ENCODE measurements around the gene UBE2D3. TPM values are rescaled to one million over a fixed set of nuclear protein-coding genes. Genes with fewer than 3 reads are reported as not detected.
"Not testable (repeated sequence)": the region's sequence is repeated elsewhere in the genome, so short reads cannot be mapped to it uniquely, and the experiment has no call there.

UBE2D3 gene
- 100 to 1,000 TPM; 352 to 705 (median 440) TPM for polyA plus RNA-seq (ENCODE audit: low read depth in 6 of 6)

DNA sequence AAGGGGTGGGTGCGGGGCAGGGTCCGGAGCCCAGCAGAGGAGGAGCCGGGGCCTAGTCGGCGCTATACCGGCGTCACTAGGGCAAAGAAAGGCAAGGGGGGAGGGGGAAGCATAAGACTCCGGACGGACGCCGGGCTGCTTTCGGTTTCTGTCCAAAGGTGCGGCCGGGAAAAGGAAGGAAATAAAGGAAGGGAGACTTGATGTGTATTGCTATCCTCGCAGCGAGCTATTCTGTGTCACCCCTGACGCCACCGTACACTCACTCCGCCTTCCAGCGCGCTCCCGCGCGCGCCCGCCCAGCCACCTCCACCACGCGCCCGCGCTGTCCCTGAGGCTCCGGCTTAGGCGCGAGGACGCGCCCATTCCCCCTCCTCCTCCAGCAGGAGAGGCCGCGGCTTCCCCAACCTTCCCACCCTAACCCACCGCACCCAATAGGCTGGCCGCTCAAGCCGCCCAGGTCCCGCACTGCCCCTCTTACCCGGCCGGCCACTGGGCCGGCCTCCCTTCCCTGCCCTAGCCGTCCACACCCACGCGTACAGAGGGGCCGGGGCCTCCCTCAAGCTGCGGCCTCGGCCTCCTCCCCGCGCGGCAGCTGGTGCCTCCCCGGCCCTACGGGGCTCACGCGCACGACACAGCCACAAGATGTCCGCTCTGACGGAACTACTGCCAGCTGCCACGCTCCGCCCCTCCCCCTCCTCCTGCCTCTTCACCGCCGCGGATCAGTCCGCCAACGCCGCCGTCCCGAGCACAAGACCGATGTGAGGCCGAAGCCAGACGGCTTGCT lies at the start of gene UBE2D3:
UBE2D3 (minus strand) TSS at position 662 of the 784 bp plus-strand sequence. CDS start 1,043 bp downstream, outside the sequence.
- Mint-ChIP-seq H3K4me3 (no peak within 1 kb of the TSS), H3K27ac (no peak within 1 kb of the TSS), H3K9me3 (peaks cover 0 to 6% (median 0%) of the 10 kb centered on the region in 7 donors), H3K27me3 (no peaks in the 10 kb centered on the region), H3K36me3 (no peaks in the 10 kb centered on the region), H3K4me1 (peaks cover 21 to 36% (median 24%) of the 10 kb centered on the region in 3 donors)
- peak; percentile 39 to 42 for ATAC-seq (ENCODE audit: low read depth in 2 of 2)
- peak; percentile 94 for DNase-seq

DNA sequence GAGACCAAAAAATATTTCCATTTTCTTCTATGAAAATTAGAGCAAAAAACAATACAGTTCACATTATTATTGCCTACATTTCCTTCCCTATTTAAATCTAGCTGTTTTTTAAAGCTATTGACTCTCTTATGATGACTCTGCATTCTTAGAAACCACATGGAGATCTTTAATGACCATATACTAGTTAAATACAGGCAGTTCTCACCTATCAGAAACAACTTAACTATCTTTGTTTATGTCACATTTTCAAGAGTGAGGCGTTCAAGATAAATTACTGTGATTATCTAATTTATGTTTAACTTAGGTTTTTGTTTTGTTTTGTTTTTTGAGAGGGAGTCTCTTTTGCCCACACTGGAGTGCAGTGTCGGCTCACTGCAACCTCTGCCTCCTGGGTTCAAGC lies 44.4 kb upstream of the UBE2D3 start:
- H3K4me1 Mint-ChIP-seq = peaks cover 19 to 43% (median 29%) of the 10 kb centered on the region in 3 donors

DNA sequence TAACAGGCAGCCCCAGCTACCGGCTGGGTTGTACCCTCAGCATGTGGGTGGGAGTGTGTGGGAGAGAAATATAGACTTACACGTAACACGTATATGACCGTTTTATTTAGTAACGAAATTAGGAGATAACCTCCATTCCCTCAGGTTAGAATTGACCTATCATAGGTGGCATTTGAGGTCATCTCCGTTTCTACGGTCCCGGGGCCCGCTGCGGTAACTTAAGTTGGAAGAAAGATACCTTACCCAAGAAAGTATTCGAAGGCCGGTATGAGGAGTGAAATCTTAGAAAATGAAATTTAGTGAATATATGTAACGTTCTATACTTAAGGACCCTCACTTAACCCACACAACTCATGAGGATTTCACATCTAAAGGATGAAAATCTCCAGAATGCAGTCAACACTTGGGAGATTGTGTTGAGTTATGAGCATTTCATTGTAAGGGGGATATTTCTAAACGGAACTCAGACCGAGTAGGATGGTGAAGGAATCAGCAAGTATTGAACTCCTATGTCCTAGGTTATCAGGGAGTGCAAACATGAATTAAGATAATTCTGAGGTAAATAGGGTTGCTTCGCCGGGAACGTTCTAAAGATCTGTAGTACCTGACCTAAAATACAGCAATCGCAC lies 42.3 kb upstream of the UBE2D3 start:
- Mint-ChIP-seq H3K27ac (peak overlapping the region; percentile 99 to 100 (median 99)), H3K36me3 (peaks cover 2 to 5% of the 10 kb centered on the region in 2 donors), H3K9me3 (peaks cover 0 to 1% (median 0%) of the 10 kb centered on the region in 7 donors), H3K27me3 (no peaks in the 10 kb centered on the region), H3K4me3 (peak overlapping the region; percentile 93 to 98 (median 96)), H3K4me1 (peaks cover 19 to 50% (median 29%) of the 10 kb centered on the region in 3 donors)
- no peak for DNase-seq
- peak; percentile 18 to 20 for ATAC-seq (ENCODE audit: low read depth in 2 of 2)

More for the DNA sequence above, 44.4 kb upstream of the UBE2D3 start:
- H3K4me3 Mint-ChIP-seq = no peak overlapping the region
- no peak overlapping the region for H3K27ac Mint-ChIP-seq
- ATAC-seq (ENCODE audit: low read depth in 2 of 2) (no peak), DNase-seq (no peak)
- H3K9me3 Mint-ChIP-seq = peaks cover 0 to 8% (median 2%) of the 10 kb centered on the region in 7 donors
- no peaks in the 10 kb centered on the region for H3K27me3 Mint-ChIP-seq
- H3K36me3 Mint-ChIP-seq = peaks cover 5 to 14% of the 10 kb centered on the region in 2 donors

DNA sequence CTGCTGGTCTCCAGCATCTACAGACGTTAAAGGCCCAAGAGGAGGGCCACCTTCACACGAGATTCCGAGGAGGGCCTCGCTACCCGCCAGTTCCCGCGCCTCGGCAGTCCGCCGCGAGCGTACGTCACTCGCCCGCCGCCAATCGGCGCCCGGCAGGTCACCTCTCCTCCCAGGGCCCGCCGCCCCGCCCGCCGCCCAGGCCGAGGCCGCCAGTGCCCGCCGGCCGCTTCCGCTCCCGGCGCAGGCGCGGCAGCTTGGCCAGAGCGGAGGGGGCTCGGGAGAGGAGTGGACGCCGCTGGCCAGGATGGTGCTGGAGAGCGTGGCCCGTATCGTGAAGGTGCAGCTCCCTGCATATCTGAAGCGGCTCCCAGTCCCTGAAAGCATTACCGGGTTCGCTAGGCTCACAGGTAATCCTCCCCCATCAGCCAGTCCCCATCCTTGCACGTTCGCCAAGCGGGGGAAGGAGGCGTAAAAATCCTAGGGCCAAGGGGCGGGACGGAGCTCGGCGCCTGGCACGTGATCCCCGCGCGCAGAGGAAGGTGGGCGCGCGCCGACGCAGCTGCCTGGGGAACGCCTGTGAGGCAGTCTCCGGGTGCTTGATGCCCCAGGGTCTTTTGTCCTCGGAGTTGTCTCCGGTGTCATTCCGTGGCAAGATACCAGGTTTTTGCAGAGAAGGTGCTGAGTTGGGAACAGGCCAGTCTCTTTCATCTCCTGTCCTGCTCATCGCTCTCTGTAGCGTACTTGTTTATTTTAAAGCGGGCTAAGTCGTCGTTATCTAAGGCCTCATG lies 41.6 kb upstream of the UBE2D3 start, which contains the start of gene CISD2:
CISD2 (plus strand) TSS at position 212 of the 788 bp plus-strand sequence; CDS start at position 305, 93 bp downstream.
- peak; percentile 79 to 81 for ATAC-seq (ENCODE audit: low read depth in 2 of 2)
- Mint-ChIP-seq H3K4me1 (peaks cover 15 to 49% (median 27%) of the 10 kb centered on the region in 3 donors), H3K27ac (peak within 1 kb of the TSS; percentile 99 to 100 (median 99)), H3K4me3 (peak within 1 kb of the TSS; percentile 93 to 98 (median 96)), H3K36me3 (peaks cover 0 to 2% of the 10 kb centered on the region in 2 donors), H3K27me3 (no peaks in the 10 kb centered on the region), H3K9me3 (peaks cover 0 to 1% (median 0%) of the 10 kb centered on the region in 7 donors)
- DNase-seq = peak; percentile 93

DNA sequence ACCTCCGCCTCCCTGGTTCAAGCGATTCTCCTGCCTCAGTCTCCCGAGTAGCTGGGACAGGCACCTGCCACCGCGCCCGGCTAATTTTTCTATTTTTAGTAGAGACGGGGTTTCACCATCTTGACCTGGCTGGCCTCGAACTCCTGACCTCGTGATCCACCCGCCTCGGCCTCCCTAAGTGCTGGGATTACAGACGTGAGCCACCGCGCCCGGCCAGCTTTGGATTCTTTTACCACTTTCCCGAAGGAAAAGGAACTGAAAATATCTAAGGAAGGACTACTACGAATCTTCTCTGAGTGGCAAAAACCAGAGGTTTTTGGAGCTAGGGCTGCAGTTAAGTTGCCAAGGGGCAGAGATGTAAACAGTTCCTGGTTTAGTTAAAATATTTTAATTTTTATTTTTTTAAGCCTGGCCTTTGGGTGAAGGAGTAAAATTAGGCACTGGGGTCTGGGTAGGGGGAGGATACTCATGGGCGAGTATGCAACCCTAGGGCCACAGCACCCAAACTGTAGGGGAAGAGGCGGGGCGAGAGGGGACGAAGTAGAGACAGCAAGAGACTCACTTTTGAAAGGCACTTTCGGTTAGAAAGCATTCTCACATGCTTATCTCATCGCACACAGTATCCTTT lies 40.9 kb upstream of the UBE2D3 start:
- DNase-seq (no peak), ATAC-seq (ENCODE audit: low read depth in 2 of 2) (no peak)
- Mint-ChIP-seq H3K27me3 (no peaks in the 10 kb centered on the region), H3K4me1 (peaks cover 15 to 41% (median 20%) of the 10 kb centered on the region in 3 donors), H3K36me3 (no peaks in the 10 kb centered on the region), H3K4me3 (peak overlapping the region; percentile 93 to 98 (median 96)), H3K9me3 (peaks cover 0 to 1% (median 0%) of the 10 kb centered on the region in 7 donors), H3K27ac (peak overlapping the region; percentile 98 to 99 (median 99))

DNA sequence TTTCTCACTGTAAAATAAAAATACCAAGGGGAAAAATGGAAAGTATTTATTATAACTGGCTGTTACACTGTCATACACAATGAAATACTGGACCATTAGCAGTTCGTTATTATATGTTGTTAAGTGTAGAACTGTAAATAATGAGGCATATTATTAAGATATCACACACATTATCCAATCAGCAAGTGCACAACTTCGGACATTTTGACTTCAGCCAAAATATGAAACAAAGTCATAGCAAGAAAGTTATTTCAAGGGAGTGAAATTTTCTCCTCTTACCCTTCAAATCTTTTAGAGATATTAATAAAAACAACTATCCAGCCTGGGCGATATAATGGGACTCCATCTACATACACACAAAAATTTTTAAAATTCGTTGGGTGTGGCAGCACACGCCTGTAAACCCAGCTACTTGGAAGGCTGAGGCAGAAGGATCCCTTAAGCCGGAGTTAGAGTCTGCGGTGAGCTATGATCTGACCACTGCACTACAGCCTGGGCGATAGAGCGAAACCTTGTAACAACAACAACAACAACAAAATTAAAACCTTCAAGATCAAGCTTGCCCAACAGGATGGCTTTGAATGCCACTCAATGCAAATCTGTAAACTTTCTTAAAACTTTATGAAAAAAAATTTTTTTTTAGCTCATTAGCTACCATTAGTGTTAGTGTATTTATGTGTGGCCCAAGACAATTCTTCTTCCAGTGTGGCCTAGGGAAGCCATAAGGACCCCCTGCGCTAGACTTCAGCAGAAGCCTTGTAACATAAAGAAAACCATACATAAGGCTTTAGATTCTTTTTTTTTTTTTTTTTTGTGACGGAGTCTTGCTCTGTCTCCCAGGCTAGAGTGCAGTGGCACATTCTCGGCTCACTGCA lies 40.2 kb upstream of the UBE2D3 start:
- H3K9me3 Mint-ChIP-seq = peaks cover 0 to 1% (median 0%) of the 10 kb centered on the region in 7 donors
- H3K27me3 Mint-ChIP-seq = no peaks in the 10 kb centered on the region
- peaks cover 14 to 35% (median 18%) of the 10 kb centered on the region in 3 donors for H3K4me1 Mint-ChIP-seq
- DNase-seq = no peak
- no peaks in the 10 kb centered on the region for H3K36me3 Mint-ChIP-seq
- H3K27ac Mint-ChIP-seq = peak overlapping the region; percentile 98 to 99 (median 99)
- ATAC-seq (ENCODE audit: low read depth in 2 of 2) = no peak
- H3K4me3 Mint-ChIP-seq = peak overlapping the region; percentile 93 to 98 (median 96)

DNA sequence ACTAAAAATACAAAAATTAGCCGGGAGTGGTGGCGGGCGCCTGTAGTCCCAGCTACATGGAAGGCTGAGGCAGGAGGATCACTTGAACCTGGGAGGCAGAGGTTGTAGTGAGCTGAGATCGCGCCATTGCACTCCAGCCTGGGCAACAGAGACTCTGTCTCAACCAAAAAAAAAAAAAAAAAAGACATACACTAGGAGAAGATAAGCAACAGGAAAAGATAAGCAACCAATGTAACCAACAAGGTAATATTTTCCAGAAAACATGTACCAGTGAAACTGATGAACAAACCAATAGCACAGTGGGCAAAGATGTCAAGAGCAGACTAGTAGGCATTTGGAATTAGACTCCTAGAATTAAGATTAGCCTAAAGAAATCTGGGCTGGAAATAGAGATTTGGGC lies 38.0 kb upstream of the UBE2D3 start:
- H3K27me3 Mint-ChIP-seq; H3K27ac Mint-ChIP-seq; DNase-seq; ATAC-seq (ENCODE audit: low read depth in 2 of 2); H3K9me3 Mint-ChIP-seq; H3K36me3 Mint-ChIP-seq: not testable (repeated sequence)
- peak overlapping the region in 1 of 8 donors; percentile 48 for H3K4me3 Mint-ChIP-seq
- H3K4me1 Mint-ChIP-seq = peaks cover 22 to 37% (median 22%) of the 10 kb centered on the region in 3 donors

DNA sequence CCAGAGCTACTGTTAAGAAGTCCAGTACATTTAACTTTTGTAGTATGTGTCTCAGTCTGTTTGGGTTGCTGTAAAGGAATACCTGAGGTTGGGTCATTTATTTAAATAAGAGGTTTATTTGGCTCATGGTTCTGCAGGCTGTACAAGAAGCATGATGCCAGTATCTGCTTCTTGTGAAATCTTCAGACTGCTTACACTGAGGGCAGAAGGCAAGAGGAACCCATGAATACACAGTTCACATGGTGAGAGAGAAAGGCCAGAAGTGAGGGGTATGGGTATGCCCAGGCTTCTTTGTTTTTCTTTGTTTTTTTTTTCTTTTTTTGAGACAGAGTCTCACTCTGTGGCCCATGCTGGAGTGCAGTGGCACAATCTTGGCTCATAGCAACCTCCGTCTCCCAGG lies 35.4 kb upstream of the UBE2D3 start:
- H3K36me3 Mint-ChIP-seq = peaks cover 8 to 18% of the 10 kb centered on the region in 2 donors
- H3K27me3 Mint-ChIP-seq = no peaks in the 10 kb centered on the region
- ATAC-seq (ENCODE audit: low read depth in 2 of 2) = no peak
- H3K4me1 Mint-ChIP-seq = peaks cover 10 to 26% (median 22%) of the 10 kb centered on the region in 3 donors
- no peak overlapping the region for H3K4me3 Mint-ChIP-seq
- H3K9me3 Mint-ChIP-seq = peaks cover 8 to 24% (median 18%) of the 10 kb centered on the region in 7 donors
- H3K27ac Mint-ChIP-seq = peak overlapping the region in 2 of 6 donors; percentile 14 to 68
- no peak for DNase-seq

DNA sequence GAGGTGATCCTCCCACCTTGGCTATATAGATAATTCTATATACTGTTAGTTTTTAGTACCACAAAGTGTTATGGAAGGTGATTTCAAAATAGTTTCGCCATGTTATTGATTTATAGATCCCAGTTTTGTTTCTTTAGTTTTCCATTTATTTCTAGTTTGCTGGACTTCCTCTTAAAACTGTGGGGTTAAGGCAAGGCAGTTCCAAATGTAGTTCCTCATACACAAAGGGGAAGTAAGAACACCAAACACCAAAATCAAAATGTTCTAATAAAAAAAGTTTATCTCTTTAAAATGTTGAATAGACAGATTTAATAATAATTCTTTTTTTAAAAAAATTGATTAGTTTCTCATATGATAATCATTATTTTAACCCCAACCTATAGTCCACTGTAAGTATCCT lies 34.7 kb upstream of the UBE2D3 start:
- H3K9me3 Mint-ChIP-seq = peaks cover 8 to 24% (median 20%) of the 10 kb centered on the region in 7 donors
- peak overlapping the region in 3 of 6 donors; percentile 58 to 78 (median 68) for H3K27ac Mint-ChIP-seq
- H3K4me3 Mint-ChIP-seq = no peak overlapping the region
- ATAC-seq (ENCODE audit: low read depth in 2 of 2) = peak; percentile 68 to 76
- no peaks in the 10 kb centered on the region for H3K27me3 Mint-ChIP-seq
- peaks cover 10 to 26% (median 15%) of the 10 kb centered on the region in 3 donors for H3K4me1 Mint-ChIP-seq
- DNase-seq = peak; percentile 26
- H3K36me3 Mint-ChIP-seq = peaks cover 8 to 18% of the 10 kb centered on the region in 2 donors

DNA sequence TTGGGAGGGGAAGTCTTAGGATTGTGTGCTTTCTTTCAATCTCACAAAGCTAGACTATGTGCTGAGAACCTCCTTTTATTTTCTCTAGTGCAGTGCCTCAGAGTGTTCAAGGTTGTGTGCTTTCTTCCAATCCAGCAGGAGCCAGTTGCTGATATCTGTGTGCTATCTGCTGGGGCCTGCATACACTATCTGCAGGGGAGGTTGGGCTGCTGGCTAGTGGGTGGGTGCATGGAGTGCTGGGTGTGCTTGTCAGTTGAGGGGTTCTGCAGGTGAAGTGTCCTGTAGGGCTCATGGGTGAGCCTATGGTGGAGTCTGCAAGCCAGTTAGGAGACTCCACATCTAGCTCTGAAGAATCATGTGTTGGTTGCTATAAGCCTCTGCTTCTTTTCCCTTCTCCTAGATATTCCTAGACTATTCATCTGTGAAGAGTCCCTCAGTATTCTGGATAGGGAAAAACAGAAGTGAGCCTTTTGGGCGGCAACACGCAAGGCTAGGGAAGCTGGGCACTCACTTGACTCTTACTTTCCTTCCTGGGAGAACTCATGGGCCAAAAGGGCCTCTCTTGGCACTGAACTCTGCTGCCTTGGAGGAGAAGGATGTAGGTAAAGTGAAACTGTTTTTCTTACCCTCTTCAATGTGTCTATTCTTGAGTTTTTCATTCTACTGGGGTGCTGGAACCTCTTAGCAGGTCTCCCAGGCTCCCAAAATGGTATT lies 33.4 kb upstream of the UBE2D3 start:
- no peak for DNase-seq
- H3K27ac Mint-ChIP-seq = peak overlapping the region in 2 of 6 donors; percentile 47 to 74
- peaks cover 8 to 18% of the 10 kb centered on the region in 2 donors for H3K36me3 Mint-ChIP-seq
- no peak for ATAC-seq (ENCODE audit: low read depth in 2 of 2)
- H3K9me3 Mint-ChIP-seq = peaks cover 11 to 26% (median 20%) of the 10 kb centered on the region in 7 donors
- no peaks in the 10 kb centered on the region for H3K27me3 Mint-ChIP-seq
- H3K4me1 Mint-ChIP-seq = peaks cover 10 to 26% (median 12%) of the 10 kb centered on the region in 3 donors
- no peak overlapping the region for H3K4me3 Mint-ChIP-seq

DNA sequence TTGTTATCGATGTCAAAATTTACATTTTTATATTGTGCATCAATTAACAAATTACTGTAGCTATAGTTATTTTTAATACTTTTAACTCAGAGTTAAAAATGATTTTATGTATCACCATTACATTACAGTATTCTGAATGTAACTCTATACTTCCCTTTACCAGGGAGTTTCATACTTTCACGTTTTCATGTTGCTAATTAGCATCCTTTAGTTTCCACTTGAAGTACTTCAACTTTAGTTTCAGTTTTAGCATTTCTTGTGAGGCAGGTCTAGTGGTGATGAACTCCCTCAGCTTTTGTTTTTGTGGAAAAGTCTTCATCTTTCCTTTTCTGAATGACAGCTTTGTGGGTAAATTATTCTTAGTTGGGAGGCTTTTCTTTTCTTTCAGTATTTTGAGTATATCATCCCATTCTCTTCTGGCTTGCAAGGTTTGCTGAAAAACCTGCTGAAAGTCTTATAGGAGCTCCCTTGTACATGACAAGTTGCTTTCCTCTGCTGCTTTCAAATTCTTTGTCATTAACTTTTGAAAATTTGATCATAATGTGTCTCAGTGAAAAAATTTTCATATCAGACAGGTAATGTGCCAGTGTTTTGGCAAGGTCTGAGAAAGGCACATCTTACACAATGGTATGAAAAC lies 31.6 kb upstream of the UBE2D3 start:
- Mint-ChIP-seq H3K36me3 (peaks cover 8 to 18% of the 10 kb centered on the region in 2 donors), H3K27ac (peak overlapping the region in 4 of 6 donors; percentile 51 to 66 (median 55)), H3K9me3 (peaks cover 11 to 26% (median 23%) of the 10 kb centered on the region in 7 donors), H3K4me1 (peaks cover 6 to 26% (median 10%) of the 10 kb centered on the region in 3 donors), H3K27me3 (no peaks in the 10 kb centered on the region), H3K4me3 (no peak overlapping the region)
- DNase-seq = peak; percentile 18
- peak; percentile 79 to 85 for ATAC-seq (ENCODE audit: low read depth in 2 of 2)

Measured in naive B cell (primary cell).